HCT116 (cell line): ENCODE data around the gene LPAR6. TPM values are rescaled to one million over a fixed set of nuclear protein-coding genes. Genes with fewer than 3 reads are reported as not detected.

Source experiments
- ATAC-seq: fragments of 200-7000 bp; cut with Tn5 transposase; 2 replicates; pipeline ENCODE4 v1.9.1; 2020; ENCODE audit warnings: mild to moderate bottlenecking, moderate library complexity
- BruUV-seq: library from RNA; stranded (reverse); fragments of 400-500 nt; replicated peaks from 2 replicates; lab custom pipeline; 2021; lab: Mats Ljungman, UMichigan
- CTCF ChIA-PET: fragments of 300-600 bp; sonication (Branson Sonifier 250); formaldehyde crosslinking; loops from one replicate; lab custom pipeline; 2021; ENCODE audit warnings: antibody characterized with exemption; lab: Charles Lee
- POLR2A ChIA-PET: fragments of 300-600, 350-600 bp; sonication (Branson Sonifier 250); formaldehyde crosslinking; loops from one replicate; lab custom pipeline; 2021; ENCODE audit warnings: antibody characterized with exemption; lab: Charles Lee
- RAD21 ChIA-PET, 2 experiments: fragments of 300-600 bp; sonication (Branson Sonifier 250); formaldehyde crosslinking; loops; one replicate each; lab custom pipeline; 2023; ENCODE audit warnings: low total read pairs in 2 of 2; ENCODE audit not compliant: uncharacterized antibody in 2 of 2, unreplicated experiment in 2 of 2, low non-redundant PET in 1 of 2; lab: Charles Lee
- DNase-seq: peaks from one replicate; pipeline ENCODE4 v3.0.0-alpha.2; 2010; ENCODE audit warnings: low read depth, low spot score
- H2AFZ ChIP-seq: fragments of 200-600 bp; shearing (Covaris generic), sonication (generic); 2 replicates; pipeline ENCODE4 v1.6.1; 2017; ENCODE audit warnings: low read depth, mixed run types, mixed read lengths, antibody characterized with exemption, low read length; ENCODE audit not compliant: poor library complexity, severe bottlenecking
- H3K27ac ChIP-seq: 2 replicates; pipeline ENCODE4 v1.5.1; 2012; ENCODE audit warnings: low read depth, low read length
- H3K27me3 ChIP-seq: fragments of 200-600 bp; sonication (generic); 2 replicates; pipeline ENCODE4 v1.6.1; 2016; ENCODE audit warnings: mixed run types, low read length, mixed read lengths; ENCODE audit not compliant: insufficient read depth
- H3K36me3 ChIP-seq, 2 experiments: fragments of 200-500 bp in 1 of 2; fragments of 200-600 bp in 1 of 2; sonication (Bioruptor generic) in 1 of 2; sonication (generic) in 1 of 2; 2 replicates each; pipeline versions ENCODE4 v1.5.1 to v1.6.1; 2014 to 2016; ENCODE audit warnings: low read length in 2 of 2, inconsistent platforms in 1 of 2, mixed read lengths in 1 of 2, mixed run types in 1 of 2; ENCODE audit not compliant: insufficient read depth in 2 of 2, control insufficient read depth in 1 of 2
- H3K4me1 ChIP-seq, 2 experiments: fragments of 200-600 bp in 1 of 2; sonication (generic) in 1 of 2; 2 replicates each; pipeline versions ENCODE4 v1.5.1 to v1.6.1; 2012 to 2017; ENCODE audit warnings: low read length in 2 of 2, inconsistent platforms in 1 of 2, mild to moderate bottlenecking in 1 of 2, mixed read lengths in 1 of 2, mixed run types in 1 of 2, moderate library complexity in 1 of 2; ENCODE audit not compliant: insufficient read depth in 2 of 2, control insufficient read depth in 1 of 2
- H3K4me2 ChIP-seq: fragments of 200-600 bp; sonication (generic); 2 replicates; pipeline ENCODE4 v1.6.1; 2017; ENCODE audit warnings: mixed run types, low read length, mixed read lengths
- H3K4me3 ChIP-seq, 2 experiments: fragments of 200-600 bp in 1 of 2; sonication (generic) in 1 of 2; replicated peaks in 1 of 2; 2 replicates each; pipeline ENCODE4 v1.5.1; 2011 to 2016; ENCODE audit warnings: low read length in 2 of 2, control low read depth in 1 of 2, low read depth in 1 of 2, mild to moderate bottlenecking in 1 of 2, mixed read lengths in 1 of 2, mixed run types in 1 of 2
- H3K79me2 ChIP-seq: fragments of 200-600 bp; sonication (generic); 2 replicates; pipeline ENCODE4 v1.6.1; 2017; ENCODE audit warnings: mild to moderate bottlenecking, mixed run types, low read length, moderate library complexity, mixed read lengths; ENCODE audit not compliant: insufficient read depth
- H3K9ac ChIP-seq: fragments of 200-600 bp; sonication (generic); 2 replicates; pipeline ENCODE4 v1.6.1; 2016; ENCODE audit warnings: low read length, mixed read lengths
- H3K9me2 ChIP-seq: fragments of 200-600 bp; sonication (generic), shearing (Covaris generic); 2 replicates; pipeline ENCODE4 v1.6.1; 2017; ENCODE audit warnings: mixed run types, mild to moderate bottlenecking, moderate library complexity; ENCODE audit not compliant: insufficient read depth
- H3K9me3 ChIP-seq, 2 experiments: fragments of 200-500 bp in 1 of 2; fragments of 200-600 bp in 1 of 2; sonication (Bioruptor generic) in 1 of 2; sonication (generic) in 1 of 2; 2 replicates each; pipeline ENCODE4 v1.6.1; 2014 to 2017; ENCODE audit warnings: low read length in 2 of 2, mixed read lengths in 2 of 2, inconsistent platforms in 1 of 2, low read depth in 1 of 2, mild to moderate bottlenecking in 1 of 2, mixed run types in 1 of 2, moderate library complexity in 1 of 2; ENCODE audit not compliant: control insufficient read depth in 1 of 2, insufficient read depth in 1 of 2
- H4K20me1 ChIP-seq: fragments of 200-600 bp; sonication (generic), shearing (Covaris generic); 2 replicates; pipeline ENCODE4 v1.6.1; 2017; ENCODE audit warnings: mixed run types, mild to moderate bottlenecking, moderate library complexity; ENCODE audit not compliant: insufficient read depth
- CTCF ChIP-seq, 3 experiments: fragments of 200-600 bp in 1 of 3; sonication (generic) in 1 of 3; IDR thresholded peaks in 2 of 3; conservative IDR thresholded peaks in 1 of 3; 2 replicates each; pipeline ENCODE4 v1.5.1; 2012 to 2017; ENCODE audit warnings: low read depth in 2 of 3, low read length in 2 of 3, antibody characterized with exemption in 1 of 3, borderline replicate concordance in 1 of 3, control low read depth in 1 of 3, mild to moderate bottlenecking in 1 of 3, mixed read lengths in 1 of 3, mixed run types in 1 of 3, moderate library complexity in 1 of 3; ENCODE audit not compliant: insufficient read depth in 1 of 3
- EZH2 ChIP-seq: fragments of 200-600 bp; sonication (generic); IDR thresholded peaks from 2 replicates; pipeline ENCODE4 v1.6.1; 2017; ENCODE audit warnings: antibody characterized with exemption, mixed run types
- POLR2A ChIP-seq: IDR thresholded peaks from 2 replicates; pipeline ENCODE4 v1.7.0; 2011; ENCODE audit warnings: borderline replicate concordance; ENCODE audit not compliant: insufficient read depth, insufficient read length; ENCODE audit errors: extremely low read depth
- TCF7L2 ChIP-seq: IDR thresholded peaks from 2 replicates; pipeline ENCODE4 v1.7.0; 2011; ENCODE audit warnings: borderline replicate concordance, inconsistent platforms; ENCODE audit not compliant: insufficient read depth, insufficient read length; ENCODE audit errors: extremely low read depth
- YY1 ChIP-seq: IDR thresholded peaks from 2 replicates; pipeline ENCODE4 v1.6.1; 2011; ENCODE audit warnings: low read length, low read depth, moderate library complexity, mild to moderate bottlenecking; ENCODE audit not compliant: insufficient replicate concordance; ENCODE audit errors: extremely low read depth
- ZBTB33 ChIP-seq: IDR thresholded peaks from 2 replicates; pipeline ENCODE4 v1.6.1; 2011; ENCODE audit warnings: mild to moderate bottlenecking, low read length, moderate library complexity; ENCODE audit not compliant: insufficient replicate concordance; ENCODE audit errors: extremely low read depth
- ZNF274 ChIP-seq: fragments of 200-500 bp; sonication (Bioruptor generic); IDR thresholded peaks from 2 replicates; pipeline ENCODE4 v1.6.1; 2014; ENCODE audit warnings: mild to moderate bottlenecking, low read depth, low read length, inconsistent platforms
- intact Hi-C: fragments of 100-400 bp; cut with micrococcal nuclease; formaldehyde crosslinking; loops from 2 replicates; pipeline ENCODE4 v1.10.0; 2022
- total RNA-seq: library from RNA; stranded (reverse); gene quantifications from one replicate; pipeline ENCODE4 v1.2.1, GENCODE V29; 2021; ENCODE audit not compliant: unreplicated experiment

LPAR6 gene
- total RNA-seq, 1 experiment from 2014 or later, result 0.12 TPM

GRCh38 chr13:48405875-48406274 is 7.0 kb downstream of the LPAR6 start:
- no peaks in the 10 kb centered on the region for H3K79me2 ChIP-seq
- TF ChIP-seq ZNF274 (no peak), TCF7L2 (no peak), YY1 (no peak)
- no peaks in the 10 kb centered on the region for H3K4me1 ChIP-seq
- DNase-seq (no peak), ATAC-seq (no peak)
- ChIA-PET RAD21 (no interaction called here), POLR2A (no interaction called here), CTCF (no interaction called here)
- no peak overlapping the region for H3K4me2 ChIP-seq
- H3K9me2 ChIP-seq, result no peaks in the 10 kb centered on the region
- no peaks in the 10 kb centered on the region for H3K9me3 ChIP-seq
- no peaks in the 10 kb centered on the region for H4K20me1 ChIP-seq
- intact Hi-C loops, result no loop called here
- H2AFZ ChIP-seq, result no peak overlapping the region
- H3K4me3 ChIP-seq, result no peak overlapping the region
- no peak overlapping the region for H3K27ac ChIP-seq
- H3K36me3 ChIP-seq, result no peaks in the 10 kb centered on the region
- BruUV-seq, result no TSS peak
- no peaks in the 10 kb centered on the region for H3K27me3 ChIP-seq
- H3K9ac ChIP-seq, result no peak overlapping the region

GRCh38 chr13:48404952-48405351 is 8.0 kb downstream of the LPAR6 start:
- H3K79me2 ChIP-seq, result no peaks in the 10 kb centered on the region
- no peaks in the 10 kb centered on the region for H3K27me3 ChIP-seq
- ATAC-seq (no peak), DNase-seq (no peak)
- BruUV-seq, result no TSS peak
- ChIA-PET CTCF (no interaction called here), RAD21 (no interaction called here), POLR2A (no interaction called here)
- H3K4me1 ChIP-seq, result no peaks in the 10 kb centered on the region
- H3K9me2 ChIP-seq, result no peaks in the 10 kb centered on the region
- H3K9me3 ChIP-seq, result no peaks in the 10 kb centered on the region
- H3K36me3 ChIP-seq, result no peaks in the 10 kb centered on the region
- no peaks in the 10 kb centered on the region for H4K20me1 ChIP-seq
- no peak overlapping the region for H3K9ac ChIP-seq
- H3K27ac ChIP-seq, result no peak overlapping the region
- H3K4me3 ChIP-seq, result no peak overlapping the region
- no peak overlapping the region for H3K4me2 ChIP-seq
- intact Hi-C loops, result no loop called here
- no peak for TF ChIP-seq POLR2A
- no peak for TF ChIP-seq CTCF (IDR thresholded peaks at IDR 0.05 in 2 of 3, conservative IDR thresholded peaks at IDR 0.05 in 1 of 3; ENCODE audit: borderline replicate concordance in 1 of 3, insufficient read depth in 1 of 3, low read depth in 2 of 3, low read length in 2 of 3)
- no peak for TF ChIP-seq ZBTB33
- TF ChIP-seq EZH2, result no peak
- TF ChIP-seq, all 23 proteins: peak for 0
- H2AFZ ChIP-seq, result no peak overlapping the region
